ENCODE results near the gene SEMA7A.

The SEMA7A gene

DNA sequence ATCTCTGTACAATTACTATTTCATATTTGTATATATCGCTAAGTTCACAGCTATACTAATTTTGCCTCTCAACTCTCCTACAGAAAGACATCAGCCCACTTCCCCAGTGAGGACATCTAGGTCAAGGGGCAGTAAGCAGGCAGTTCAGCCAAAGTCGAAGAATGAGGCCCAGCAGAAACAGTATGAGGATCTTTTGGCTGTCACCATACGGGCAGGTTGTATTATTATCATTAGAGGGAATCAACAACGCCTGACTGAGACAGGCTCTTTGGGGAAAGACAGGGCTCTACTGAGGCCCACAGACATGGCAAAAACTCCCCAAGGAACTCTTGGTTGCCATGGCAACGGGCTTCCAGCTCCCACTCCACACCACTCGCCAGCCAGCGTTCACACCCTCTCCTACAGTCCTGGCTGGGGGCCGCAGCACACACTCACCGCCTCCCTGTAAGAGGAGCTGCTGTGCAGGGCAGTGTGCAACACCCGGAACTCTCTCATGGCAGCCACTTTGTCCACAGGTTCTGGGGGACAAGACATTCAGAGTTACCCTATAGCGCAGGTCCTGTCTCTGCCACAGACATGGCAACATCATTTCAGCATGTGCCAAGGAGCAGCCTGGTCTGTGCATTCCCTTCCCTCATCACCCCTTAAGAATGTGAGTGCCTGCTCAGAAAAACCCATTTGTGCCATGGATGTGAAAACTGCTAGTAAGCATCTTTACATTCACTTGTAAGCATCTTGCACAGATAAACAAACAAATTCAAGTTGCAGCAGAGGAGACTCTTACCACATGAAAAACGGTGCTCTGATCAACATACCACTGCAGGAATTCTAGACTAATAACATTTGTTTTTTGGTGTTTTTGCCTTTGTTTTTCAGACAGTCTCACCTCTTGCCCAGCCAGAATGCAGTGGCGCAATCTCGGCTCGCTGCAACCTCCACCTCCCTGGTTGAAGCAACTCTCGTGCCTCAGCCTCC, 18.4 kb upstream of the SEMA7A start:
- no peak for DNase-seq

DNA sequence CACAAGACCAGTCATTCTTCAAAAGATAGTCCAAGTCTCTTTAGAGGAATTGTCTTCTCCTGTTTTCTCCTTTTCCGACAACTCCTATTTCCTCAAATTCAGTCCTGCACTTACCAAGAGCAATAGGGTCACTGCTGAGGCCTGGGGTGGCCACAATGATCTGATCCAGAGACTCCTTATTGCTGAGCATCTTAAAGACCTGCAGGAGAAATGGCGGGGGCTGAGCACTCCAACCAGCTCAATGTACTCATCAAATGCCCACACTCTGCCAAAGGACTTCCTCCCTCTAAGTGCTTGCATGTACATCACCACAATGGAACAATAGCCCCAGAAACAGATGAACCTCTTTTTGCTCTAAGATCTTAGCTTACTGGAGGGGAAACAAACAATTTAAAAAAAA, 17.6 kb upstream of the SEMA7A start:
- no peak for DNase-seq

- DNase-seq: no peak
These were observed 16.0 kb upstream of the SEMA7A start for GRCh38 chr15:74449643-74450205.

GRCh38 chr15:74449095-74449494, 15.3 kb upstream of the SEMA7A start:
- DNase-seq: no peak

- DNase-seq: no peak
These were observed 12.3 kb upstream of the SEMA7A start for GRCh38 chr15:74445816-74446763.

- no peak for DNase-seq
These were observed 10.6 kb upstream of the SEMA7A start for GRCh38 chr15:74444106-74445062.

- DNase-seq: no peak
These were observed 9.5 kb upstream of the SEMA7A start for GRCh38 chr15:74443100-74443909.

DNA sequence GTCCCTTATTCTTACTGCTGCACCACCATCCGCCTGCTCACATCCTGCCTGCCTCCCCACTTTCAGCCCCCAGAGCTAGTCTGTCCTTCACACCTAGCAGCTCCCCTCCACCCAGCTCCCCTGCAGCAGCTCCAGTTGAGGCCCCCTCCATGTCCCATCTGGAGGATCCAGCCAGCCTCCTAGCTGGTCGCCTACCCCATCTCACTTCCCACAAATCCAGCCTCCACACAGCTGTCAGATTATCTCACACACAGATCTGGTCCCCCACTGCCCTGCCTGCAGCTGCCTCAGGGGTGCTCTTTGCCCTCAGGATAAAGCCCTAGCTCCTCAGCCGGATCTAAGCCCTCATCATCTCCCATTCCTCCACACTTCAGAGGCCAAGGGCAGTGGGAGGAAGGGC, 8.8 kb upstream of the SEMA7A start:
- no peak for DNase-seq

DNA sequence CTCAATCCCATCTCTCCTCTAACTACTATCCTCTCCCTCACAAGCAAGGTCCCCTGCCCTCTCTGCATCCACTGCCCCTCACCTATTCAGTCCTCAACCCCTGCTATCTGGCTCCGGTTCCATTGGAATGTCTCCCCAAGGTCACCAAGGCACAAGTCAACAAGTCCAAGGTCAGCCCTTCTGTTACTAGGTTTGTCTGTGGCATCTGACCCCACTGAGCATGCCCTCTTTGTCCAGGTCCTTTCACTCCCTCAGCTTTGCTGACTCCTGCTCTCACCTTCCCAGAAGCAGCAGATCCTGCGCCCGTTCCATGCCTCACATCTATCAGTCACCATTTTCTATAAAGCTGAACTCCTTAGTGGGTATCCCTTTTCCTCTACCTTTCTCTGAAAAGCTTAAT, 8.3 kb upstream of the SEMA7A start:
- DNase-seq: no peak

- DNase-seq: no peak
These were observed 7.6 kb upstream of the SEMA7A start for GRCh38 chr15:74441248-74441941.

DNA sequence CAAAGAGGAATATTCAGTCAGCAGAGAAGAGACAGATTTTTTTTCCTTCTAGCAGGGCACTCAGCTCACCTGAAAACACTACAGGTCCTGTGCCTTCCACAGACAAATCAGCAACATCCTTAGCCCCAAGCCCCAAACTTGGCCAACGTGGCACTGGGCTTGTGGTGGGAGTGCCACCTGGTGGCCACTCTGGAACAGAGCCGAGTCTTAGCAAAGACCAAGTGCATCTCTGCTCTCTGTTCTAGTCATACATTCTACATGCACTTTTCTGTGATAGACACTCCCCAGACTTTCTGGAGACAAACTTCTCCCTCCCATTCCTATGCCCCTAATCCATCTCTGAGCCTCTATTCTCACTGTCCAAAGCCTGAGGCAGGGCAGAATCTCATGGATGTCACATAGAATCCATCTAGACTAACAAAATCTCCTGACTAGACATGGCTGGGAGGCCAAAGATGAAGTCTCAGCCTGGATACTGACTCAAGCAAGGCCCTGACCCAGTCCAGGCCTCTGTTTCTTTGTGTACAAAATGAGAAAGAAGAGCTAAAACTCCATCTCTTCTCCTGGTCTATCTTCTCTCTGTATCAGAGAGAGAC, 5.1 kb upstream of the SEMA7A start:
- peak; percentile 17 for DNase-seq

DNA sequence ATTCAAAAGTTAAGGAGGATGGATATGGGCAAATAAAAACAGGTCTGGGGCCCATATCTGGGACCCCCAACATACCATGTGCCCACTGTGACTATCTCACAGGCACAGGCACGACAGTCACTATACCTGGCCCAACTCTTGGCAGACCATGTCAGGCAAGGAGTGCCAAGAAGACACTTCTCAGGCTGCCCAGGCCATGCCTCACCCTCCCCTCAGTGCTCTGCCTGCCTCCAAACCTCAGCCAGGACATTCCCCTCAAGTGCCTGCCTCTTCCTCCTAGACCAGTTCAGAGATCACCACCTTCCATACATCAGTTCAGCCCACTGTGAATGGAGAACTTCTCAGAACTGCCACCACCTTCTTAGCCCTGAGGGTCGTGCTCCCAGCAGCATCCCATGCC, 4.4 kb upstream of the SEMA7A start:
- DNase-seq: no peak

- DNase-seq: no peak
These were observed 742 bp upstream of the SEMA7A start for GRCh38 chr15:74434263-74435136.

GRCh38 chr15:74432968-74433591, 678 bp downstream of the SEMA7A start:
- no peak for DNase-seq

GRCh38 chr15:74432271-74432967, 1.3 kb downstream of the SEMA7A start:
- DNase-seq: no peak

DNA sequence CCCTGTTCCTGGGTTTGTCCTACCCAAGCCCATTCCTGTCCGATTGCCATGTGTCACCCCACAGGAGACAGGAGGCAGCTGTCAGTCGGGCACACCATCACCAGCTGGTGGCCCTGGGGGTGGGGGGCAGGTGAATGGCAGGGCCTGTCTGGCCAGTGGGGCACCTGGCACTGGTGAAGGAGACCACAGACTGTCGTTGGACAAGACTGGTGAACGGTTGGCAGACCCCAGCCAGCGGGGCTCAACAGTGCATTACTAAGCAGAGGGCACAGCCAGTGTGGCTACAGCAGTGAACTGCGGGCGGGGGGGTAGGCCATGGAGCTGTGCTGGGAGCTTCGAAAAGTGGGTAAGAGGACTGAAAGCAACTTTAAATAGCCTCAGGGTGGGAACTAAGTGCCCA, 2.1 kb downstream of the SEMA7A start:
- no peak for DNase-seq

- no peak for DNase-seq
These were observed 2.6 kb downstream of the SEMA7A start for GRCh38 chr15:74431116-74431515.

- DNase-seq: no peak
These were observed 3.2 kb downstream of the SEMA7A start for GRCh38 chr15:74430510-74430951.
